GM23248 (cell line): ENCODE measurements around the gene RNF157.

Source experiments
- EZH2 ChIP-seq: fragments of 200-600 bp; sonication (generic); IDR thresholded peaks from 2 replicates; pipeline ENCODE4 v1.6.1; 2018; ENCODE audit warnings: antibody characterized with exemption, mild to moderate bottlenecking; ENCODE audit not compliant: insufficient read depth, poor library complexity, severe bottlenecking
- EZH2phosphoT487 ChIP-seq: fragments of 200-600 bp; sonication (generic); IDR thresholded peaks from 2 replicates; pipeline ENCODE4 v1.6.1; 2018; ENCODE audit warnings: antibody characterized with exemption, moderate library complexity, mild to moderate bottlenecking, low read depth; ENCODE audit not compliant: insufficient read depth

DNA sequence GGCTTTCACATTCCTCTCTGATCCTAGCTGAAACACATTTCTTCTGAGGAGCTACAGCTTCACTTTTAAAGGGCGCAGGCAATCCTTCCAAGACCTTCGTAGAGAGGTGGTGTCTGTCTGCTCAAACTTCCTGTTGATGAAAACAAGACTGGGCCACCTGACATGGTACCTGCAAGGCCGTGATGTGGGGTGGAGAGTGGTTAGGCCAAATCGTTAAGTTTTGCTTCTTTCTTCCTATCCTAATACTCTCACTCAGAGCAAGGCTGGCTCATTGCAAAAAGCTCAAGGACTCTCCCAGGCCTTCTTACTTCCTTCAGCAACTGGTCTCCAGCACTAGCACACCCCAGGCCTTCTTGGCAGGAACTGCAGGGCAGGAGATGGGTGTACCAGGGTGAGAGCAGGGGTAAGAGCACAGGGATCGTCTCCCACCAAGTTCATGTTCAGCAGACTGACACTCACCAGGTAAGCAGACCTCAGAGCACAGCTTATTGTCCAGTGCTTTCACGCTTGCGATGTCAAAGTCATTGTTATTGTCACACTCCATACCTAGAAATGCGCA lies 88.3 kb downstream of the RNF157 start:
- TF ChIP-seq EZH2phosphoT487 (no peak), EZH2 (no peak)
